K562 (cell line): ENCODE data around the gene DNAJC11. TPM values are rescaled to one million over a fixed set of nuclear protein-coding genes. Genes with fewer than 3 reads are reported as not detected.

Source experiments
- CBX1 ChIP-seq: sonication (generic); IDR thresholded peaks from 2 replicates; pipeline ENCODE4 v1.6.1; 2016; ENCODE audit warnings: antibody characterized with exemption, low read depth, mild to moderate bottlenecking
- CREM ChIP-seq: IDR thresholded peaks from 2 replicates; pipeline ENCODE4 v1.6.1; 2014; ENCODE audit warnings: antibody characterized with exemption, low read depth
- CXXC5 ChIP-seq: fragments of 250-450 bp; sonication (Bioruptor Pico); IDR thresholded peaks from 2 replicates; pipeline ENCODE4 v1.8.0; 2022; ENCODE audit warnings: inconsistent platforms, mild to moderate bottlenecking, moderate library complexity
- E2F3 ChIP-seq: fragments of 250-450 bp; sonication (Bioruptor Pico); IDR thresholded peaks from 2 replicates; pipeline ENCODE4 v1.4.0; 2020; ENCODE audit warnings: mild to moderate bottlenecking
- FIP1L1 ChIP-seq: fragments of 200-400 bp; formaldehyde crosslinking; IDR thresholded peaks from 2 replicates; pipeline ENCODE4 v1.6.1; 2018; ENCODE audit warnings: mild to moderate bottlenecking, low read depth, low read length; ENCODE audit not compliant: poor library complexity, severe bottlenecking
- FOSL1 ChIP-seq: fragments of 200-800 bp; sonication (Bioruptor generic); conservative IDR thresholded peaks from 2 replicates; pipeline ENCODE4 v1.6.1; 2016; ENCODE audit warnings: missing genetic modification characterization, missing compliant biosample characterization
- HSF4 ChIP-seq: fragments of 250-450 bp; sonication (Bioruptor Pico); IDR thresholded peaks from 2 replicates; pipeline ENCODE4 v2.1.2; 2022; ENCODE audit warnings: mild to moderate bottlenecking, moderate library complexity, borderline replicate concordance
- JUND ChIP-seq, 2 experiments: IDR thresholded peaks; 2 replicates in 1 of 2; 3 replicates in 1 of 2; pipeline ENCODE4 v1.6.1; 2011; ENCODE audit warnings: borderline replicate concordance in 2 of 2, low read depth in 2 of 2, low read length in 2 of 2, improper control_type of control experiment in 1 of 2, missing biosample characterization in 1 of 2, missing genetic modification characterization in 1 of 2, missing genetic modification reagents in 1 of 2
- MAZ ChIP-seq, 2 experiments: fragments of 450-650 bp in 1 of 2; sonication (generic) in 1 of 2; formaldehyde crosslinking; IDR thresholded peaks in 1 of 2; conservative IDR thresholded peaks in 1 of 2; 2 replicates each; pipeline versions ENCODE4 v1.4.0 to v1.5.0; 2020; ENCODE audit warnings: mild to moderate bottlenecking in 1 of 2, missing genetic modification reagents in 1 of 2
- PHF8 ChIP-seq: fragments of 200-600 bp; sonication (generic); IDR thresholded peaks from 2 replicates; pipeline ENCODE4 v1.6.1; 2012; ENCODE audit warnings: mixed run types, mild to moderate bottlenecking, inconsistent platforms, low read length, moderate library complexity, borderline replicate concordance
- RBM22 ChIP-seq: fragments of 200-400 bp; formaldehyde crosslinking; IDR thresholded peaks from 2 replicates; pipeline ENCODE4 v1.6.1; 2018; ENCODE audit warnings: low read length, low read depth; ENCODE audit not compliant: poor library complexity, severe bottlenecking
- RNF2 ChIP-seq: sonication (generic); IDR thresholded peaks from 2 replicates; pipeline ENCODE4 v1.6.1; 2016
- STAT6 ChIP-seq: sonication (generic); formaldehyde crosslinking; IDR thresholded peaks from 2 replicates; pipeline ENCODE4 v1.8.1; 2023; ENCODE audit warnings: mild to moderate bottlenecking, missing genetic modification reagents
- TBP ChIP-seq: optimal IDR thresholded peaks from 2 replicates; pipeline ENCODE3; 2011; ENCODE audit warnings: low read depth, low read length, improper control_type of control experiment
- TEAD1 ChIP-seq, 2 experiments: fragments of 450-650 bp in 1 of 2; sonication (generic) in 1 of 2; formaldehyde crosslinking; IDR thresholded peaks; 2 replicates each; pipeline versions ENCODE4 v1.4.0 to v1.8.0; 2020 to 2022; ENCODE audit warnings: mild to moderate bottlenecking in 2 of 2, missing genetic modification reagents in 1 of 2
- ZC3H11A ChIP-seq: IDR thresholded peaks from 2 replicates; pipeline ENCODE4 v1.6.1; 2012; ENCODE audit warnings: low read depth, low read length, improper control_type of control experiment
- ZFX ChIP-seq: sonication (generic); formaldehyde crosslinking; IDR thresholded peaks from 2 replicates; pipeline ENCODE4 v1.8.0; 2022; ENCODE audit warnings: mild to moderate bottlenecking, missing genetic modification reagents, moderate library complexity
- ZNF24 ChIP-seq: fragments of 450-650 bp; IDR thresholded peaks from 2 replicates; pipeline ENCODE4 v1.6.1; 2016
- ZNF561 ChIP-seq: fragments of 450-650 bp; formaldehyde crosslinking; conservative IDR thresholded peaks from 2 replicates; pipeline ENCODE4 v1.4.0; 2020; ENCODE audit warnings: mild to moderate bottlenecking, moderate library complexity
- polyA plus RNA-seq, 8 experiments: library from polyadenylated mRNA; depleted of rRNA in 4 of 8; stranded (reverse) in 5 of 8; unstranded in 3 of 8; fragments of >200 nt; fragmentation: Nextera tagmentation in 2 of 8; fragmentation: Illumina TruSeq in 1 of 8; extraction: Ambion mirVana in 2 of 8; extraction: Trizol in 1 of 8; gene quantifications; 2 replicates each; pipeline versions ENCODE4 v1.2.1 to v1.2.3, GENCODE V29; 2011 to 2014; ENCODE audit warnings: inconsistent platforms in 1 of 8, missing spikeins in 1 of 8
- total RNA-seq, 7 experiments: library from RNA; depleted of rRNA in 6 of 7; stranded (reverse); fragments of >200 nt in 6 of 7; fragmentation: Illumina TruSeq in 2 of 7; extraction: Trizol in 2 of 7; gene quantifications; 2 replicates each; pipeline versions ENCODE4 v1.2.1 to v1.2.3, GENCODE V29; 2011 to 2021; ENCODE audit warnings: low replicate concordance in 1 of 7
- TF ChIP-seq, protein P1 (sequence below): fragments of 450-650 bp; IDR thresholded peaks from 2 replicates; pipeline ENCODE4 v1.6.1; 2016
- TF ChIP-seq, protein P2 (sequence below): fragments of 250-450 bp; sonication (Bioruptor Pico); IDR thresholded peaks from 2 replicates; pipeline ENCODE4 v1.9.0; 2021; ENCODE audit warnings: mild to moderate bottlenecking, inconsistent platforms

DNAJC11 gene
- total and polyA plus RNA-seq, 9 of the 15 experiments (the other 6 are each of a cell fraction or from before 2014, with no cell fraction given) = 14.1 to 123 (median 76.6) TPM

DNA sequence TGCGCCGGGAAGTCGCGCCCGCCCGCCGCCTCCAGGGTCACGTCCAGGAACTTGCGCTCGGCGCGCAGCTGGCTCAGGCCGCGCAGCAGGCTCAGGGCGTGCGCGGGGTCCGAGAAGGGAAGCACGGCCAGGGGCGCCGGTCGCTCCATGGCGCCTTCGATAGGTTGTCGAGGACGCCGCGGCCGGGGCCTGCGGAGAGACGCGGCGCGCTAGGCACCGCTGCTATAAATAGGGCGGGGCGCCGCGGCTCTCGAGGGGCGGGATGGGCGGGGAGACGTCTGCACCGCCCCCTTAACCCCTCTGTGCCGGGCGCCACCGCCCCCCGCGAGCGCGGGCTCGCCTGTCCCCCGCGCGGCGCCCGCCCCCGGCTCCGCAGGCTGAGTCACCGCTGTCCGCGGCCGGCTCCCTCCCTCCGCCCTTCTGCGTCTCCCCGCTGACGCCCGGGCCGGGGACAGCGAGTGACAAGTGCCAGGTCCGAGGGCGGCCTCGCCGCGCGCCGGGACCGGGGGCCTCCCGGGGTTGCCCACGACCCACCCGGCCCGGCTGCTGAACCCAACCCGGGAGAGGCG, 98.9 kb downstream of the DNAJC11 start, which contains the start of gene KLHL21 (continued):
- TF ChIP-seq, protein P1, sequence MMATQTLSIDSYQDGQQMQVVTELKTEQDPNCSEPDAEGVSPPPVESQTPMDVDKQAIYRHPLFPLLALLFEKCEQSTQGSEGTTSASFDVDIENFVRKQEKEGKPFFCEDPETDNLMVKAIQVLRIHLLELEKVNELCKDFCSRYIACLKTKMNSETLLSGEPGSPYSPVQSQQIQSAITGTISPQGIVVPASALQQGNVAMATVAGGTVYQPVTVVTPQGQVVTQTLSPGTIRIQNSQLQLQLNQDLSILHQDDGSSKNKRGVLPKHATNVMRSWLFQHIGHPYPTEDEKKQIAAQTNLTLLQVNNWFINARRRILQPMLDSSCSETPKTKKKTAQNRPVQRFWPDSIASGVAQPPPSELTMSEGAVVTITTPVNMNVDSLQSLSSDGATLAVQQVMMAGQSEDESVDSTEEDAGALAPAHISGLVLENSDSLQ = peak; percentile 60; the same call in 1 of the 2 replicates
- TF ChIP-seq JUND (IDR thresholded peaks at IDR 0.05; ENCODE audit: borderline replicate concordance, low read depth, low read length) = peak; percentile 96
- peak; percentile 84; the same call in 1 of the 3 replicates for TF ChIP-seq JUND (tag; IDR thresholded peaks at IDR 0.05; ENCODE audit: borderline replicate concordance, low read depth, low read length)
- peak; percentile 39; the same call in 1 of the 2 replicates for TF ChIP-seq E2F3 (CRISPR knock-in tag)
- peak; percentile 82 for TF ChIP-seq FIP1L1
- peak; percentile 74 for TF ChIP-seq RBM22
- TF ChIP-seq CREM = peak; percentile 68
- peak; percentile 96 for TF ChIP-seq TBP
- peak; percentile 95 for TF ChIP-seq FOSL1
- peak; percentile 14; the same call in 1 of the 2 replicates for TF ChIP-seq RNF2
- peak; percentile 21 to 77; a peak in 1 of 4 replicates for TF ChIP-seq TEAD1 (CRISPR knock-in tag; IDR thresholded peaks at IDR 0.05)
- peak; percentile 95 for TF ChIP-seq CXXC5 (CRISPR knock-in tag)
- TF ChIP-seq ZFX (CRISPR knock-in tag) = peak; percentile 71
- peak; percentile 86; the same call in 1 of the 2 replicates for TF ChIP-seq CBX1
- TF ChIP-seq MAZ (CRISPR knock-in tag; conservative IDR thresholded peaks at IDR 0.05 in 1 of 2, IDR thresholded peaks at IDR 0.05 in 1 of 2) = peak; percentile 92 to 98
- TF ChIP-seq ZNF561 (CRISPR knock-in tag) = no peak
- TF ChIP-seq, protein P2, sequence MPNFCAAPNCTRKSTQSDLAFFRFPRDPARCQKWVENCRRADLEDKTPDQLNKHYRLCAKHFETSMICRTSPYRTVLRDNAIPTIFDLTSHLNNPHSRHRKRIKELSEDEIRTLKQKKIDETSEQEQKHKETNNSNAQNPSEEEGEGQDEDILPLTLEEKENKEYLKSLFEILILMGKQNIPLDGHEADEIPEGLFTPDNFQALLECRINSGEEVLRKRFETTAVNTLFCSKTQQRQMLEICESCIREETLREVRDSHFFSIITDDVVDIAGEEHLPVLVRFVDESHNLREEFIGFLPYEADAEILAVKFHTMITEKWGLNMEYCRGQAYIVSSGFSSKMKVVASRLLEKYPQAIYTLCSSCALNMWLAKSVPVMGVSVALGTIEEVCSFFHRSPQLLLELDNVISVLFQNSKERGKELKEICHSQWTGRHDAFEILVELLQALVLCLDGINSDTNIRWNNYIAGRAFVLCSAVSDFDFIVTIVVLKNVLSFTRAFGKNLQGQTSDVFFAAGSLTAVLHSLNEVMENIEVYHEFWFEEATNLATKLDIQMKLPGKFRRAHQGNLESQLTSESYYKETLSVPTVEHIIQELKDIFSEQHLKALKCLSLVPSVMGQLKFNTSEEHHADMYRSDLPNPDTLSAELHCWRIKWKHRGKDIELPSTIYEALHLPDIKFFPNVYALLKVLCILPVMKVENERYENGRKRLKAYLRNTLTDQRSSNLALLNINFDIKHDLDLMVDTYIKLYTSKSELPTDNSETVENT (CRISPR knock-in tag) = peak; percentile 62
- no peak for TF ChIP-seq ZC3H11A
- peak; percentile 64 for TF ChIP-seq ZNF24
- TF ChIP-seq STAT6 (CRISPR knock-in tag) = peak; percentile 23; the same call in 1 of the 2 replicates
- peak; percentile 78; the same call in 1 of the 2 replicates for TF ChIP-seq PHF8
- TF ChIP-seq HSF4 (CRISPR knock-in tag) = peak; percentile 80; the same call in 1 of the 2 replicates
